ENCODE data around the gene FREM1.

- TF ChIP-seq CTCF (conservative IDR thresholded peaks at IDR 0.05; ENCODE audit: low read depth, low read length): no peak
- no peak for TF ChIP-seq EZH2 (IDR thresholded peaks at IDR 0.05; ENCODE audit: low read length, unreplicated experiment)
Observed at GRCh38 chr9:14924230-14925219, 14.3 kb upstream of the FREM1 start.

Measured in PC-3 (cell line).